GM18499 (cell line): ENCODE results near the gene MTO1.
"Not testable (repeated sequence)": the region's sequence is repeated elsewhere in the genome, so short reads cannot be mapped to it uniquely, and the experiment has no call there.

ENCODE experiments used
- ATAC-seq: cut with Tn5 transposase; IDR thresholded peaks from one replicate; pipeline ENCODE4 v1.9.1; 2021; ENCODE audit warnings: moderate number of reproducible peaks; ENCODE audit not compliant: insufficient read depth, unreplicated experiment

The MTO1 gene

DNA sequence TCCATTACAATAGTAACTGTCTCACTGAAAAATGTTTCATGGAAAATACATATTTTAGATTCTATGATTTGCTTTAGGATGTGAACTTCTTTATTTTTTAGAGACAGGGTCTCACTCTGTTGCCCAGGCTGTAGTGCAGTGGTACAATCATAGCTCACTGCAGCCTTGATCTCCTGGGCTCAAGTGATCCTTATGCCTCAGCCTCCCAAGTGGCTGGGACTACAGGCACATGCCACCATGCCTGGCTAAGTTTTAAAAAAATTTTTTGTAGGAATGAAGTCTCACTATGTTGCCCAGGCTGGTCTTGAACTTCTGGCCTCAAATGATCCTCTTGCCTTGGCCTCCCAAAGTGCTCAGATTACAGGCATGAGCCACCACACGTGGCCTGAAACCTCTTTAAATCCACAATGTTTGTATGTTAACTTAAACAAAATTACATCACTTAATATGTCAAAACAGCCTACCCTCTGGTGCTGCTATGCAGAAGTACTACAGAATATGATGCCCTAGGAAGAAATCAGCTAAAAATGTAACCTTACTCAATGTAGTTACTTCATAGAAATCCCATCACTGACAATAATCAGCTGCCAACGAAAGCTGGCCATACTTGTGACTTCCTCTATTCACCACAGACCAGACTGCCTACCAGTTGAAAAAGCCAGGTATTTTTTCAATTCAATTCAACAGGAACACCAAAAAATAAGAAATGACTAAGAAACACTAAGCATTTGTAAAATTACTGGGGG is 41.7 kb downstream of the MTO1 start:
- no peak for ATAC-seq

DNA sequence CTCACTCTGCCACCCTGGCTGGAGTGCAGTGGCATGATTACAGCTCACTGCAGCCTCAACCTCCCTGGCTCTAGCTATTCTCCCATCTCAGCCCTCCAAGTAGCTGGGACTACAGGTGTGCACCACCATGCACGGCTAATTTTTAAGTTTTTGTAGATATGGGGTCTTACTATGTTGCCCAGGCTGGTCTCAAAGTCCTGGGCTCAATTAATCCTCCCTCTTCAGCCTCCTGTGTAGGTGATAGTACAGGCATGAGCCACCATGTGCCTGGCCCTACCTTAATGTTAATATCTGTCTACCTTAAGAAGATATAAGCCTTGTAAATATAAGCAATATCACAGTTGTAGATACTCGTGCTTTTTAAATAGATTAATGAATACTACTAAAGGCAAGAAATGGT is 42.6 kb downstream of the MTO1 start:
- no peak for ATAC-seq

DNA sequence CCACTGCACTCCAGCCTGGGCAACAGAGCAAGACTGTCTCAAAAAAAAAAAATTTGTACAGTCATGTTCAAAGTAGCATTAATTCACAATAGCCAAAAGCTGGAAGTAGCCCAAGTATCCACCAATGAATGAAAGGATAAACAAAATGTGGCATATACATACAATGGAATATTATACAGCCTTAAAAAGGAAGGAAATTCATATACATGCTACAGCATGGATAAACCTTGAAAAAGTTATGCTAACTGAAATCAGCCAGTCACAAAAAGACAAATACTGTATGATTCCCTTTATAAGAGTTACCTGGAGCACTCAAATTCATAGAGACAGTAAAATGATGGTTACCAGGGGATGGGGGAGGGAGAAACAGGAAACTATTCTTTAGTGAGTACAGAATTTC is 43.6 kb downstream of the MTO1 start:
- ATAC-seq, result no peak

DNA sequence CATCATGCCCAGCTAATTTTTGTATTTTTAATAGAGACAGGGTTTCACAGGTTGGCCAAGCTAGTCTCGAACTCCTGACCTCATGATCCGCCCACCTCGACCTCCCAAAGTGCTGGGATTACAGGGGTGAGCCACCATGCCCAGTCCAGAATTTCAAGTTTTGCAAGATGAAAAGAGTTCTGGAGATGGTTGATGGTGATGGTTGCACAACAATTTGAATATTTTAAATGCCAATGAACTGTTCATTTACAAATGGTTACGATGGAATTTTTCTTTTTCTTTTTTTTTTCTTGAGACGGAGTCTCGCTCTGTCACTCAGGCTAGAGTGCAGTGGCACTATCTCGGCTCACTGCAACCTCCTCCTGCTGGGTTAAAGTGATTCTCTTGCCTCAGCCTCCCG is 44.2 kb downstream of the MTO1 start:
- not testable (repeated sequence) for ATAC-seq

DNA sequence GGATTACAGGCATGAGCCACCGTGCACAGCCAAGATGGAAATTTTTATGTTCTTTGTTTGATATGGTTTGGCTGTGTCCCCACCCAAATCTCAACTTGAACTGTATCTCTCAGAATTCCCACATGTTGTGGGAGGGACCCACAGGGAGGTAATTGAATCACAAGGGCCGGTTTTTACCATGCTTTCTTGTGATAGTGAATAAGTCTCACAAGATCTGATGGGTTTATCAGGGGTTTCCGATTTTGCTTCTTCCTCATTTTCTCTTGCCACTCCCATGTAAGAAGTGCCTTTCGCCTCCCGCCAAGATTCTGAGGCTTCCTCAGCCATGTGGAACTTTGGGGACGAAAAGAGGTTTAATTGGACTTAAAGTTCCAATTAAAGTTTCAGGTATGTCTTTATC is 44.7 kb downstream of the MTO1 start:
- ATAC-seq, result no peak

DNA sequence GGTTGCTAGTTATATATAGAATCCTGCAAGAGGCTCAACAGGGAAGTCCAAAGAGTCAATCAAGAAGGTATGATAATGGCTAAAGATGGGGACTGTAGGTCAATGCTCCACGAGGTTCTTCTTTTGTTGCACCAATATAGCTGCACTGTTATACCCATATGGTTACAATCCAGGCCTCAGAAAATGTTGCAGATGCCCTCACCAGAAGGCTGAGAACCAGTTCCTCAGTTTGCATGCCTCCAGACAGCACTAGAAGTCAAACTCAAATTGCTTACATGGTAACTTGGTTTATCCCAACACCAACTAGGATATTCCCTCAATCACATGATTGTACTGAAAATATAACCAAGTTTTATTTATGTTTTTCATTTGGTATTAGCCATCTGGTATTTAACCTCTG is 47.2 kb downstream of the MTO1 start:
- ATAC-seq, result no peak

DNA sequence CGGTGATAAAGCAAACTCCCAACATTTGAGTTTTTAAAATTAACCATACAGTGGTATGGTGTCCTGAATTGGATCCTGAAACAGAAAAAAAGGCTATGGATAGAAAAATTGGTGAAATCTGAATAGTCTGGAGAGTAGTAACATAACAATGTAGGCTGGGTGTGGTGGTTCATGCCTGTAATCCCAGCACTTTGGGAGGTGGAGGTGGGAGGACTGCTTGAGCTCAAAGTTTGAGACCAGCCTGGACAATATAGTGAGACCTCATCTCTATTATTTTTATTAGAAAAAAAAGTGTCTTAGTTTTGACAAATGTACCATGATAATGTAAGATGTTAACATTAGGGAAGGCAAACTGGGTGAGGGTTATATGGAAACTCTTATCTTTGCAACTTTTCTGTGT is 48.3 kb downstream of the MTO1 start:
- ATAC-seq, result no peak

DNA sequence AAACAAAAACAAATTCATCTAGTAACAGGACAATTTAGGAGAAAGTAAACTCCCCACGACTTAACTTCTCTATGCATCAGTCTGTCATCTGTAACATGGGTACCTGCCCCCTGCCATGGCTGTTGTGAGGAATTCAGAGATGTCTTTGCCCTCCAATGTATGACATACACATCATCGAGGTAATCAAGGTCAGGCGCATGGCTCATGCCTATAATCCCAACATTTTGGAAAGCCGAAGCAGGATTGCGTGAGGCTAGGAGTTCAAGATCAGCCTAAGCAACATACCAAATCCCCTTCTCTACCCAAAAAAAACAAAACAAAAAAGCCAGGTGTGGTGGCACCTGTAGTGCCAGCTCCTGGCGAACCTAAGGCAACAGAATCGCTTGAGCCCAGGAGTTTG is 50.3 kb downstream of the MTO1 start:
- ATAC-seq, result no peak

DNA sequence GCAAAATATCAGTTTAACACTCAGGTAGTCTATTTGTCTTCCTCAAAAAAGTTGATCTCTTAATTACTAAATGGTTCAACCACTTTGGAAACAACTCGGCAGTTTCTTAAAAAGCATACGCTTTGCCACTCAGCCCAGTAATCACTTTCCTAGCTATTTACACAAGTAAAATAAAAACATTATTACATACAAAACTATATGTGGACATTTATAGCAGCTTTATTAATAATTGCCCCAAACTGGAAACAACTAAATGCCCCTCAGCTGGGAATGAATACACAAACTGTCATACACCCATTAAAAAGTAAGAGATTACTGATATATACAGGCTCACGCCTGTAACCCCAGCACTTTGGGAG is 51.9 kb downstream of the MTO1 start:
- no peak for ATAC-seq

DNA sequence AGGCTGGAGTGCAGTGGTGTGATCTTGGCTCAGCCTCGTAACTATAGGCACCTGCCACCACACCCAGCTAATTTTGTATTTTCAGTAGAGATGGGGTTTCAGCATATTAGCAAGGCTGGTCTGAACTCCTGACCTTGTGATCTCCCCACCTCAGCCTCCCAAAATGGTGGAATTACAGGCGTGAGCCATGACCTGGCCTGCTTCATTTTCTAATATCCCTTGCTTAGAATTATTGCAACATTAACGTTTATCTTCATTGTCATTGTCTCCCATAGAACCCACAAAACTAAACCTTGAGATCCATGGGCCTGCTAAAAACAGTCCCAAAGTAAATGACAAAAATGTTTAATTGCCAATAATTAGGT is 53.2 kb downstream of the MTO1 start:
- ATAC-seq, result no peak

DNA sequence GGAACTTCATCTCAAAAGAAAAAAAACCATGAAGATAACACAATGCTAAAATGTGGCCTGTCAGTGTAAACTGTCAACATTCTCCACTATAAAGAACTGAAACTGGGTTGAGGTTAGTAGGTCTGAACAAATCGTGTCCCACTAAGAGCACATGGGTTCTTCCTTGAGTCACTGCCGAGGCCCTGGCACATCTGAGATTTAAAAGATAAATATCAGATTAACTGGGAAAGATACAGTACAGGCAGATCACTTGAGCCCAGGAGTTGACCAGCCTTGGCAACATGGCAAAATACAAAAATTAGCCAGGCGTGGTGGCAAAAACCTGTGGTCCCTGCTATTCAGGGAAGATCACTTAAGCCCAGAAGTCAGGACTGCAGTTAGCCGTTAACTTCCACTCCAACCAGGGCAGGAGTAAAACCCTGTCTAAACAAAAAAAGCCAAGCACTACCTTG is 53.7 kb downstream of the MTO1 start:
- ATAC-seq, result peak; percentile 34

DNA sequence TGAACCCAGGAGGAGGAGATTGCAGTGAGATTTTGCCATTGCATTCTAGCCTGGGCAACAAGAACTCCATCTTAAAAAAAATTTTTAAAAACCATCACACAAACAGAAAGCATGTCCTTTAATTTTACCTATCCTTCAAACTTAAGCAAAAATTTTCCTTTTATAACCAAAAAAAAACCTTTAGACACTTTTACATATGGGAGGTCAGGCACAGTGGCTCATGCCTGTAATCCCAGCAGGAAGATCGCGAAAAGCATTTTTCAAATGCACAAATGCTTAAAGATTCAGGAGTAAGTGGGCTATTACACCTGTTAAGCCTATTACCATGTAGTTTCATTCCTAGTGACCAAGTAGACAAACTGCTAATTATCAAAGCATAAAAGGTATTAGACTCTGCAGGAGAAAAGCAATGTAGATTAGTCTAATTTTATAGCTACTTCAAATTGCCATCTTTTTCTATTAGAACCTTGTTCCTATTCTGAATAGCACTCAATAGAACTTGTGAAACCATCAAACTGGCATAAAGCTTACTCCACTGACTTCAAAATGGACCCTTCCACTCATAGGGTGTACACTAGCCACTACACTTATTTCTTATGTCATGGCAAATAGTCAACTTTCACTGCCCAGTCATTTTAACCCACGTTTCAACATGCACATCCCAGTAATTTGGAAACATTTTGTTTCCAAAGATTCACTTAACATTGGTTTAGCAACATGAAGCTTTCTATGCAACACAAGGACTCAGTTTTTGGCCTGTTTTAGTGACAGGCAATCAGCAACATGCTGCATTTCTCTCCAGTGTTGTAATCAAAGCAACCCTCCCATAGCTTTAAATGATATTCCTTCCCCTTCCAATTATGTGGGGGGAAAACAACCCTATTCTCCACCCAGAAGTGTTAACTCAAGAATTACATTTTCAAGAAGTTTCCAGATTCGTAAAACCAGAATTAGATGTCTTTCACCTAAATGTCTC is 55.3 kb downstream of the MTO1 start:
- ATAC-seq, result no peak

DNA sequence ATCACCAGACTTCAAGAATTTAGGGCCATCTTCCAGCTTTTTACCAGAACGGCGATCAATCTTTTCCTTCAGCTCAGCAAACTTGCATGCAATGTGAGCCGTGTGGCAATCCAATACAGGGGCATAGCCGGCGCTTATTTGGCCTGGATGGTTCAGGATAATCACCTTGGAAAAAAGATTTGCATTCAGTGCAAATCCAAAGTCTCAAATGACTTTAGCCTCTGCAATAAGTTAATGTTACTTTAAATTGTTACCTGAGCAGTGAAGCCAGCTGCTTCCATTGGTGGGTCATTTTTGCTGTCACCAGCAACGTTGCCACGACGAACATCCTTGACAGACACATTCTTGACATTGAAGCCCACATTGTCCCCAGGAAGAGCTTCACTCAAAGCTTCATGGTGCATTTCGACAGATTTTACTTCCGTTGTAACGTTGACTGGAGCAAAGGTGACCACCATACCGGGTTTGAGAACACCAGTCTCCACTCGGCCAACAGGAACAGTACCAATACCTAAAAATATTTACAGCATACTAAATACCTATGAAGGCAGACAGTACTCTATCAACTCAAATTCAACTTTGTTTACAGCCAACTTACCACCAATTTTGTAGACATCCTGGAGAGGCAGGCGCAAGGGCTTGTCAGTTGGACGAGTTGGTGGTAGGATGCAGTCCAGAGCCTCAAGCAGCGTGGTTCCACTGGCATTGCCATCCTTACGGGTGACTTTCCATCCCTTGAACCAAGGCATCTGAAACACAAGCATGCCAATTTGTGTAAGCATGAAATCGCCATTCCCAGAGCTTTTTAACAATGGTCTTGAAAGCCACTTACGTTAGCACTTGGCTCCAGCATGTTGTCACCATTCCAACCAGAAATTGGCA is 56.8 kb downstream of the MTO1 start:
- ATAC-seq, result not testable (repeated sequence)

DNA sequence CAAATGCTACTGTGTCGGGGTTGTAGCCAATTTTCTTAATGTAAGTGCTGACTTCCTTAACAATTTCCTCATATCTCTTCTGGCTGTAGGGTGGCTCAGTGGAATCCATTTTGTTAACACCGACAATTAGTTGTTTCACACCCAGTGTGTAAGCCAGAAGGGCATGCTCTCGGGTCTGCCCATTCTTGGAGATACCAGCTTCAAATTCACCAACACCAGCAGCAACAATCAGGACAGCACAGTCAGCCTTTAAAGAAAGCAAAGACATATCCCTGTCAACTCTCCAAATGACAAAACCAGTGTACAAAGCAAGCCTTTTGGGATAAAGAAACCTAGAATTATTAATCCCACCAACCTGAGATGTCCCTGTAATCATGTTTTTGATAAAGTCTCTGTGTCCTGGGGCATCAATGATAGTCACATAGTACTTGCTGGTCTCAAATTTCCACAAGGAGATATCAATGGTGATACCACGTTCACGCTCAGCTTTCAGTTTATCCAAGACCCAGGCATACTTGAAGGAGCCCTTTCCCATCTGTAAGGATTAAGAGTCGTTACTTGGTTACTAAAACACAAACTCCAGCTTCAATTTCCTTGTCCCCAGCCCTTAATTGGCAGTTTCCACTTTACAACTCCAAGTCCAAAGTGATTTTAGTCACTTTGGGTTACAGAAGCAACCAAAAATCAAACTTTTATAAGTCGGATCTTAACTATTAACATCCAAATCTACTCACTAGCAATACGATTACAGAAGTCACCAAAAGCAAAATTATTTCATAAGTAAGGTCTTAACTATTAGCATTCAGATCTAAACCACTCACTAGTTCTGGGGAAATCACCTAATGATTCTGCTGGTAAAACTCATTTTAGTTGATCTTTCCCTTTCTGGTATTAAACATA is 57.7 kb downstream of the MTO1 start:
- not testable (repeated sequence) for ATAC-seq

DNA sequence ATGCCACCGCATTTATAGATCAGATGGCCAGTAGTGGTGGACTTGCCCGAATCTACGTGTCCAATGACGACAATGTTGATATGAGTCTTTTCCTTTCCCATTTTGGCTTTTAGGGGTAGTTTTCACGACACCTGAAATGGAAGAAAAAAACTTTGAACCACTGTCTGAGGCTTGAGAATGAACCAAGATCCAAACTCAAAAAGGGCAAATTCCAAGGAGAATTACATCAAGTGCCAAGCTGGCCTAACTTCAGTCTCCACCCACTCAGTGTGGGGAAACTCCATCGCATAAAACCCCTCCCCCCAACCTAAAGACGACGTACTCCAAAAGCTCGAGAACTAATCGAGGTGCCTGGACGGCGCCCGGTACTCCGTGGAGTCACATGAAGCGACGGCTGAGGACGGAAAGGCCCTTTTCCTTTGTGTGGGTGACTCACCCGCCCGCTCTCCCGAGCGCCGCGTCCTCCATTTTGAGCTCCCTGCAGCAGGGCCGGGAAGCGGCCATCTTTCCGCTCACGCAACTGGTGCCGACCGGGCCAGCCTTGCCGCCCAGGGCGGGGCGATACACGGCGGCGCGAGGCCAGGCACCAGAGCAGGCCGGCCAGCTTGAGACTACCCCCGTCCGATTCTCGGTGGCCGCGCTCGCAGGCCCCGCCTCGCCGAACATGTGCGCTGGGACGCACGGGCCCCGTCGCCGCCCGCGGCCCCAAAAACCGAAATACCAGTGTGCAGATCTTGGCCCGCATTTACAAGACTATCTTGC is 58.6 kb downstream of the MTO1 start:
- ATAC-seq, result no peak

DNA sequence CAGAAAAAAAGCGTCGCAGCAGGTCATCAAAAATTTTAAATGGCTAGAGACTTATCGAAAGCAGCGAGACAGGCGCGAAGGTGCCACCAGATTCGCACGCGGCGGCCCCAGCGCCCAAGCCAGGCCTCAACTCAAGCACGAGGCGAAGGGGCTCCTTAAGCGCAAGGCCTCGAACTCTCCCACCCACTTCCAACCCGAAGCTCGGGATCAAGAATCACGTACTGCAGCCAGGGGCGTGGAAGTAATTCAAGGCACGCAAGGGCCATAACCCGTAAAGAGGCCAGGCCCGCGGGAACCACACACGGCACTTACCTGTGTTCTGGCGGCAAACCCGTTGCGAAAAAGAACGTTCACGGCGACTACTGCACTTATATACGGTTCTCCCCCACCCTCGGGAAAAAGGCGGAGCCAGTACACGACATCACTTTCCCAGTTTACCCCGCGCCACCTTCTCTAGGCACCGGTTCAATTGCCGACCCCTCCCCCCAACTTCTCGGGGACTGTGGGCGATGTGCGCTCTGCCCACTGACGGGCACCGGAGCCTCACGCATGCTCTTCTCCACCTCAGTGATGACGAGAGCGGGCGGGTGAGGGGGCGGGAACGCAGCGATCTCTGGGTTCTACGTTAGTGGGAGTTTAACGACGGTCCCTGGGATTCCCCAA is 59.3 kb downstream of the MTO1 start, which contains the start of gene EEF1A1:
Gene EEF1A1 (minus strand): TSS at position 345 of the 663 bp plus-strand sequence. CDS start 1,006 bp downstream, outside the sequence.
- ATAC-seq, result peak; percentile 36

DNA sequence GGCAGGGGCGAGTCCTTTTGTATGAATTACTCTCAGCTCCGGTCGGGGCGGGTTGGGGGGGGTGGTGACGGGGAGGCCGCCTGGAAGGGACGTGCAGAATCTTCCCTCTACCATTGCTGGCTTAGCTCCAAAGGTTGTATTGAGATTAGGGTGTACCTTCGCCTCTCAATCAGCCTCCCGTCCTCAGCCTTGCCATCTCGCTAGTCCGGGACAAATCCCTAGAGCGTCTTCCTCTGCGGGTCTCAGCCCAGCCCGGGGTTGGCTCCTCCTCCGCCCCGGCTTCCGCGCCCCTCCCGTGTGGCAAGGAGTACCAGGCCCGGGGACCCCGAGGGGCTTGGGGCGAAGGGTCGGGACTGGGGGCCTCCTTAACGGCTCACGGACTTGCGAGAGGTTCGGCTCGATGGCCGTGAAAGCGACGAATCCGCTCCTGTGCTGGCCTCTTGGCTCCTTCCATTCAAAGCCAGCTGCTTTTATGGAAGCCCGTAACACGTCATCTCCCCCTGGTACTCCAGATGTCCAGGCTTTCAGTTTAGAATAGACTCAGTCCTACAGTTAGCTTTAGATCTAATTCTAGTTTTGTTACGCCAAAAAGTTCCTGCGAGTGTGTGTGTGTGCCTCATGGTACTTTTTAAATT is 59.9 kb downstream of the MTO1 start:
- ATAC-seq, result peak; percentile 20
